RKO (cell line): ENCODE data around the gene FAM76B.

Source experiments
- DNase-seq: peaks from one replicate; pipeline ENCODE4 v3.0.0-alpha.2; 2016; ENCODE audit warnings: low spot score

The FAM76B gene

GRCh38 chr11:95729462-95729861, 60.1 kb downstream of the FAM76B start:
- no peak for DNase-seq

GRCh38 chr11:95728790-95729189, 60.8 kb downstream of the FAM76B start:
- no peak for DNase-seq

- DNase-seq = no peak
These were observed 61.5 kb downstream of the FAM76B start for GRCh38 chr11:95728094-95728493.

GRCh38 chr11:95727620-95728019, 62.0 kb downstream of the FAM76B start:
- DNase-seq = no peak

GRCh38 chr11:95727111-95727510, 62.5 kb downstream of the FAM76B start:
- DNase-seq = no peak

- no peak for DNase-seq
These were observed 64.4 kb downstream of the FAM76B start for GRCh38 chr11:95725196-95725595.

GRCh38 chr11:95723361-95723942, 66.1 kb downstream of the FAM76B start:
- no peak for DNase-seq

GRCh38 chr11:95720195-95720594, 69.4 kb downstream of the FAM76B start:
- no peak for DNase-seq
